ENCODE measurements around the gene IRF2.

- TF ChIP-seq CTCF (IDR thresholded peaks at IDR 0.05) (no peak), POLR2A (IDR thresholded peaks at IDR 0.05) (no peak), POLR2AphosphoS5 (IDR thresholded peaks at IDR 0.05) (no peak), EP300 (IDR thresholded peaks at IDR 0.05) (no peak)
Measured at GRCh38 chr4:184361443-184361842, 112.9 kb downstream of the IRF2 start.

Measured in suprapubic skin (tissue), 4 donors.